Testis (tissue), 2 donors: ENCODE results near the gene PPTC7.

ENCODE experiments used
- CTCF ChIP-seq, 3 experiments: fragments of 450-650 bp in 2 of 3; fragments of 200-600 bp in 1 of 3; sonication (generic) in 1 of 3; IDR thresholded peaks; one replicate each; pipeline ENCODE4 v1.5.1; 2016 to 2019; ENCODE audit warnings: antibody characterized with exemption in 3 of 3, mild to moderate bottlenecking in 2 of 3, moderate library complexity in 1 of 3
- POLR2A ChIP-seq: fragments of 450-650 bp; IDR thresholded peaks from one replicate; pipeline ENCODE4 v1.6.1; 2017; ENCODE audit warnings: antibody characterized with exemption, mild to moderate bottlenecking, moderate library complexity

GRCh38 chr12:110538869-110539622 lies 44.1 kb downstream of the PPTC7 start:
- TF ChIP-seq CTCF (IDR thresholded peaks at IDR 0.05) (no peak), POLR2A (no peak)
